Measurements from ENCODE around the gene SAPCD2. TPM values are rescaled to one million over a fixed set of nuclear protein-coding genes. Genes with fewer than 3 reads are reported as not detected.

The SAPCD2 gene
- total and polyA plus RNA-seq, 2 of the 8 experiments (the other 6 are each of a cell fraction or from before 2014, with no cell fraction given), result 12.7 to 32.1 TPM

- DNase-seq (ENCODE audit: low read depth in 1 of 2, low spot score in 2 of 2) (peak; percentile 73 to 94), FAIRE-seq (peak; percentile 71)
- no peaks in the 10 kb centered on the region for H3K79me2 ChIP-seq (ENCODE audit: control insufficient read depth in 1 of 2, insufficient read depth in 2 of 2, low read length in 2 of 2)
- no peak overlapping the region for H3K9ac ChIP-seq (replicated peaks in 1 of 4; ENCODE audit: extremely low read depth in 1 of 4, low read depth in 3 of 4, low read length in 3 of 4)
- no peak overlapping the region for H2AK5ac ChIP-seq (ENCODE audit: low read depth, low read length)
- peak overlapping the region in 1 of 2 experiments; percentile 48; a peak in 2 of 4 replicates for H3K4me2 ChIP-seq (ENCODE audit: insufficient read depth in 1 of 2, low read depth in 2 of 2, low read length in 2 of 2)
- ChIA-PET POLR2A (ENCODE audit: partially characterized antibody) (interaction anchor here (0.6 to 1.3 kb wide), 4 partner anchors 21 to 250 kb away, joined by 3 to 4 read pairs (median 3); no protein-coding TSS in a partner anchor), CTCF (ENCODE audit: partially characterized antibody) (interaction anchor here (0.6 to 4.2 kb wide), 67 partner anchors 9 to 332 kb away, joined by 3 to 65 read pairs (median 5); partner anchors contain the start of genes AJM1, ANAPC2, CLIC3 and LCN12)
- no peak overlapping the region for H3K18ac ChIP-seq (ENCODE audit: extremely low read depth, low read length)
- peaks cover 0 to 3% (median 0%) of the 10 kb centered on the region in 4 experiments; a peak in 1 of 8 replicates for H3K36me3 ChIP-seq (ENCODE audit: control insufficient read depth in 2 of 4, insufficient read depth in 4 of 4, low read length in 3 of 4)
- no peaks in the 10 kb centered on the region for H3K9me3 ChIP-seq (ENCODE audit: insufficient read depth in 2 of 2, low read depth in 1 of 2, low read length in 1 of 2)
- H3K27me3 ChIP-seq (replicated peaks in 1 of 4; ENCODE audit: control insufficient read depth in 3 of 4, extremely low read depth in 1 of 4, insufficient read depth in 3 of 4, low read length in 3 of 4), result no peaks in the 10 kb centered on the region; a peak in 3 of 7 replicates
- H3K23ac ChIP-seq (ENCODE audit: insufficient read length), result no peak overlapping the region
- H2BK120ac ChIP-seq (replicated peaks; ENCODE audit: low read depth, low read length), result no peak overlapping the region
- no peak overlapping the region for H2BK15ac ChIP-seq (ENCODE audit: low read length)
- no peak overlapping the region; the same call in 1 of the 2 replicates for H4K8ac ChIP-seq (ENCODE audit: extremely low read depth, insufficient read depth, low read length)
- H3K14ac ChIP-seq (ENCODE audit: insufficient read length), result no peak overlapping the region
- H2AFZ ChIP-seq (ENCODE audit: low read length), result no peak overlapping the region
- no peak overlapping the region for H2BK12ac ChIP-seq (ENCODE audit: low read depth, low read length)
- peaks cover 2 to 5% of the 10 kb centered on the region in 2 experiments for H4K20me1 ChIP-seq (replicated peaks in 1 of 2; ENCODE audit: control insufficient read depth in 1 of 2, insufficient read depth in 2 of 2, low read length in 2 of 2)
- WGBS, 2 experiments (ENCODE audit: extremely low coverage in 1 of 2, insufficient coverage in 1 of 2, insufficient read length in 1 of 2, insufficient replicate concordance in 2 of 2, low coverage in 1 of 2, low lambda C conversion rate in 2 of 2, missing lambda C conversion rate in 1 of 2), result 39% methylated on average over 17 of the region's 24 CpGs; no CpG with 5 or more reads in 1 of the 2 experiments
- no peak overlapping the region for H3K4me3 ChIP-seq (ENCODE audit: extremely low read depth in 1 of 4, insufficient read depth in 2 of 4, low read depth in 3 of 4, low read length in 4 of 4)
- peaks cover 0 to 2% (median 0%) of the 10 kb centered on the region in 4 experiments; a peak in 3 of 7 replicates for H3K4me1 ChIP-seq (replicated peaks in 1 of 4; ENCODE audit: control insufficient read depth in 3 of 4, insufficient read depth in 4 of 4, low read length in 3 of 4)
- no peaks in the 10 kb centered on the region for H3K79me1 ChIP-seq (ENCODE audit: low read depth, low read length)
- no peak overlapping the region for H3K56ac ChIP-seq (replicated peaks; ENCODE audit: insufficient read length, low read depth, low read length)
- H2BK5ac ChIP-seq (ENCODE audit: low read depth, low read length), result no peak overlapping the region
- H2BK20ac ChIP-seq (ENCODE audit: low read length), result no peak overlapping the region
- H3K27ac ChIP-seq (ENCODE audit: low read depth, low read length), result no peak overlapping the region
- H3K4ac ChIP-seq (replicated peaks; ENCODE audit: insufficient read length, low read depth, low read length), result no peak overlapping the region
- H3K23me2 ChIP-seq (ENCODE audit: low read depth, low read length), result no peaks in the 10 kb centered on the region
- H4K91ac ChIP-seq (replicated peaks; ENCODE audit: insufficient read length, low read length), result no peak overlapping the region
- H4K5ac ChIP-seq (ENCODE audit: insufficient read length, low read depth, low read length), result no peak overlapping the region
- TF ChIP-seq ZNF274 (IDR thresholded peaks at IDR 0.05; ENCODE audit: borderline replicate concordance, extremely low read depth, low read length), result no peak
- no peak for TF ChIP-seq PHF8 (conservative IDR thresholded peaks at IDR 0.05; ENCODE audit: low read depth, low read length)
- TF ChIP-seq HDAC2 (IDR thresholded peaks at IDR 0.05; ENCODE audit: borderline replicate concordance in 1 of 2, low read depth in 2 of 2, low read length in 2 of 2), result no peak
- no peak for TF ChIP-seq CTBP2 (IDR thresholded peaks at IDR 0.05; ENCODE audit: borderline replicate concordance, insufficient read depth, insufficient read length, low read length)
- no peak for TF ChIP-seq NANOG (IDR thresholded peaks at IDR 0.05; ENCODE audit: insufficient read depth, low read depth, low read length, poor library complexity, severe bottlenecking)
- TF ChIP-seq EP300 (IDR thresholded peaks at IDR 0.05; ENCODE audit: borderline replicate concordance in 1 of 2, low read depth in 2 of 2, low read length in 2 of 2), result no peak
- no peak for TF ChIP-seq EZH2 (IDR thresholded peaks at IDR 0.05; ENCODE audit: low read depth, low read length, severe bottlenecking)
- 0 out of 2 replicates have a peak, but pooled peaks have one; percentile 30 for TF ChIP-seq TBP (IDR thresholded peaks at IDR 0.05; ENCODE audit: low read depth, low read length)
- no peak for TF ChIP-seq CREB1 (IDR thresholded peaks at IDR 0.05)
- peak; percentile 68; the same call in 1 of the 2 replicates for TF ChIP-seq GABPA (IDR thresholded peaks at IDR 0.05; ENCODE audit: borderline replicate concordance, insufficient read depth, low read length)
Observed at GRCh38 chr9:137034709-137035506, 35.4 kb downstream of the SAPCD2 start.
